GM23338 (cell line): ENCODE measurements around the gene MORC1. TPM values are rescaled to one million over a fixed set of nuclear protein-coding genes. Genes with fewer than 3 reads are reported as not detected.

ENCODE experiments used
- ATAC-seq: fragments of 200-7000 bp; cut with Tn5 transposase; 3 replicates; pipeline ENCODE4 v1.9.1; 2020
- DNase-seq: peaks from one replicate; pipeline ENCODE4 v3.0.0-alpha.2; 2015; ENCODE audit warnings: low spot score
- H2AFZ ChIP-seq: fragments of 200-600 bp; sonication (generic); 2 replicates; pipeline ENCODE4 v1.8.0; 2016; ENCODE audit warnings: antibody characterized with exemption, mild to moderate bottlenecking, moderate library complexity
- H3F3A ChIP-seq: fragments of 200-600 bp; sonication (generic); replicated peaks from 2 replicates; pipeline ENCODE4 v1.8.0; 2017; ENCODE audit warnings: antibody characterized with exemption, mixed run types, low read depth
- H3K27ac ChIP-seq: fragments of 200-600 bp; sonication (generic); 2 replicates; pipeline ENCODE4 v1.6.1; 2016; ENCODE audit warnings: low read depth
- H3K27me3 ChIP-seq: fragments of 200-600 bp; sonication (generic); 2 replicates; pipeline ENCODE4 v1.8.0; 2016; ENCODE audit warnings: mild to moderate bottlenecking, mixed run types, moderate library complexity; ENCODE audit not compliant: insufficient read depth
- H3K36me3 ChIP-seq: fragments of 200-600 bp; sonication (generic); 2 replicates; pipeline ENCODE4 v1.8.0; 2016; ENCODE audit warnings: mild to moderate bottlenecking; ENCODE audit not compliant: insufficient read depth
- H3K4me1 ChIP-seq: fragments of 200-600 bp; sonication (generic); 2 replicates; pipeline ENCODE4 v1.8.0; 2016; ENCODE audit warnings: mild to moderate bottlenecking, moderate library complexity; ENCODE audit not compliant: insufficient read depth
- H3K4me2 ChIP-seq: fragments of 200-600 bp; sonication (generic); 2 replicates; pipeline ENCODE4 v1.7.1; 2017; ENCODE audit warnings: mixed run types
- H3K4me3 ChIP-seq: fragments of 200-600 bp; sonication (generic); 2 replicates; pipeline ENCODE4 v1.6.1; 2016; ENCODE audit warnings: mixed run types
- H3K79me2 ChIP-seq: fragments of 200-600 bp; sonication (generic); replicated peaks from 2 replicates; pipeline ENCODE4 v1.8.0; 2017; ENCODE audit warnings: mild to moderate bottlenecking; ENCODE audit not compliant: insufficient read depth
- H3K9me2 ChIP-seq: fragments of 200-600 bp; sonication (generic); 2 replicates; pipeline ENCODE4 v1.8.0; 2017; ENCODE audit not compliant: insufficient read depth
- H4K20me1 ChIP-seq: fragments of 200-600 bp; sonication (generic); replicated peaks from 2 replicates; pipeline ENCODE4 v1.8.0; 2017; ENCODE audit warnings: mild to moderate bottlenecking; ENCODE audit not compliant: insufficient read depth
- H3K27ac Mint-ChIP-seq: 2 replicates; pipeline ENCODE4 v1.8.0; 2020; ENCODE audit warnings: inconsistent platforms, mild to moderate bottlenecking, moderate library complexity, mixed read lengths
- H3K27me3 Mint-ChIP-seq: 3 replicates; pipeline ENCODE4 v1.8.0; 2022; ENCODE audit warnings: low read depth, mild to moderate bottlenecking, moderate library complexity, mixed read lengths, inconsistent platforms; ENCODE audit not compliant: insufficient read depth, poor library complexity
- H3K36me3 Mint-ChIP-seq: 3 replicates; pipeline ENCODE4 v1.8.0; 2021; ENCODE audit warnings: low read depth, mild to moderate bottlenecking, inconsistent platforms, moderate library complexity, mixed read lengths
- H3K4me1 Mint-ChIP-seq: 3 replicates; pipeline ENCODE4 v1.8.0; 2020; ENCODE audit warnings: mild to moderate bottlenecking, inconsistent platforms, mixed read lengths
- H3K4me3 Mint-ChIP-seq: 3 replicates; pipeline ENCODE4 v1.8.0; 2021; ENCODE audit warnings: moderate library complexity, mild to moderate bottlenecking, inconsistent platforms, mixed read lengths
- H3K9me3 Mint-ChIP-seq: 3 replicates; pipeline ENCODE4 v1.8.0; 2020; ENCODE audit warnings: moderate library complexity, mild to moderate bottlenecking, inconsistent platforms, mixed read lengths
- CREB1 ChIP-seq: fragments of 250-450 bp; sonication (Bioruptor Pico); IDR thresholded peaks from 2 replicates; pipeline ENCODE4 v1.5.0; 2020; ENCODE audit warnings: low read depth, mild to moderate bottlenecking, moderate library complexity
- EZH2 ChIP-seq: fragments of 200-600 bp; sonication (generic); IDR thresholded peaks from one replicate; pipeline ENCODE4 v1.8.0; 2017; ENCODE audit warnings: antibody characterized with exemption, mild to moderate bottlenecking, low read depth; ENCODE audit not compliant: unreplicated experiment
- EZH2phosphoT487 ChIP-seq: fragments of 200-600 bp; sonication (generic); IDR thresholded peaks from one replicate; pipeline ENCODE4 v1.8.1; 2018; ENCODE audit warnings: antibody characterized with exemption; ENCODE audit not compliant: unreplicated experiment
- JUNB ChIP-seq: IDR thresholded peaks from one replicate; pipeline ENCODE4 v1.6.1; 2016; ENCODE audit warnings: antibody characterized with exemption; ENCODE audit not compliant: unreplicated experiment
- NANOG ChIP-seq: IDR thresholded peaks from 2 replicates; pipeline ENCODE4 v1.6.1; 2016; ENCODE audit warnings: antibody characterized with exemption, borderline replicate concordance
- POLR2AphosphoS5 ChIP-seq: IDR thresholded peaks from 2 replicates; pipeline ENCODE4 v1.6.1; 2016; ENCODE audit warnings: antibody characterized with exemption, low read depth
- STAT1 ChIP-seq: IDR thresholded peaks from one replicate; pipeline ENCODE4 v1.6.1; 2016; ENCODE audit warnings: antibody characterized with exemption; ENCODE audit not compliant: unreplicated experiment
- ZNF114 ChIP-seq: fragments of 250-450 bp; sonication (Bioruptor Pico); IDR thresholded peaks from 2 replicates; pipeline ENCODE4 v1.5.0; 2020; ENCODE audit warnings: mild to moderate bottlenecking, moderate library complexity
- ZNF331 ChIP-seq: fragments of 250-450 bp; sonication (Bioruptor Pico); IDR thresholded peaks from 2 replicates; pipeline ENCODE4 v1.5.0; 2020; ENCODE audit warnings: low read depth, mild to moderate bottlenecking, moderate library complexity
- polyA plus RNA-seq: library from polyadenylated mRNA; unstranded; fragments of >200 nt; fragmentation: Nextera tagmentation; extraction: Ambion mirVana; gene quantifications from 2 replicates; pipeline ENCODE4 v1.2.1, GENCODE V29; 2016
- total RNA-seq: library from RNA; depleted of rRNA; stranded (reverse); fragments of >200 nt; shearing (Covaris generic); gene quantifications from 2 replicates; pipeline ENCODE4 v1.2.3, GENCODE V29; 2014
- TF ChIP-seq, protein P1 (sequence below): IDR thresholded peaks from 2 replicates; pipeline ENCODE4 v1.6.1; 2016; ENCODE audit warnings: antibody characterized with exemption
- TF ChIP-seq, protein P2 (sequence below): fragments of 250-450 bp; sonication (Bioruptor Pico); IDR thresholded peaks from 2 replicates; pipeline ENCODE4 v1.5.0; 2020; ENCODE audit warnings: mild to moderate bottlenecking, moderate library complexity
- TF ChIP-seq, protein P3 (sequence below): IDR thresholded peaks from one replicate; pipeline ENCODE4 v1.6.1; 2018; ENCODE audit warnings: antibody characterized with exemption; ENCODE audit not compliant: unreplicated experiment

The MORC1 gene
- total and polyA plus RNA-seq, 2 experiments from 2014 or later = not detected

DNA sequence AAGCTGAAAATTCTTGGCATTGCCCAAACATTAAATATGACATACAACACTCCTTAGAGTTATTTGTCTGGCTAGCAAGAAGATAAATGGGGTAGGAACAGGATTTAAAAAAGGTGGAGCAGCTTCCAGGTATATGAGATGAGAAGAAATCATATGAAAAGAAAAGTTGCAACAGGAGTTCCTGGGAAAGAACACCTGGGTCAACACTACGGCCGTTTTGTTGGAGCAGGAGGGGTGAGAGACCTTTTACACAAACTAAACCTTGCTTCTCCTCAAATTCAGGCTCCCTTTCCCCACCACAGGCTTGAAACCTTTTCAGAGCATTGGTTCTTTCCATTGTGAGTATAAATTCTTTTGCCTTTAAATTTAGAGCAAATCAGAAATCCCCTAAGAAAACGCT, 145.5 kb downstream of the MORC1 start:
- no peak for DNase-seq
- H3F3A ChIP-seq = no peaks in the 10 kb centered on the region
- no peak overlapping the region for H3K4me3 Mint-ChIP-seq
- H3K27ac ChIP-seq = no peak overlapping the region
- no peak overlapping the region for H3K27ac Mint-ChIP-seq
- H4K20me1 ChIP-seq = no peaks in the 10 kb centered on the region
- H3K27me3 ChIP-seq = no peaks in the 10 kb centered on the region
- no peaks in the 10 kb centered on the region for H3K79me2 ChIP-seq
- H2AFZ ChIP-seq = no peak overlapping the region
- H3K36me3 Mint-ChIP-seq = no peaks in the 10 kb centered on the region
- no peak for ATAC-seq
- H3K4me2 ChIP-seq = no peak overlapping the region
- no peaks in the 10 kb centered on the region for H3K4me1 ChIP-seq
- H3K4me1 Mint-ChIP-seq = no peaks in the 10 kb centered on the region
- H3K27me3 Mint-ChIP-seq = no peaks in the 10 kb centered on the region
- H3K4me3 ChIP-seq = no peak overlapping the region
- TF ChIP-seq, protein P1, sequence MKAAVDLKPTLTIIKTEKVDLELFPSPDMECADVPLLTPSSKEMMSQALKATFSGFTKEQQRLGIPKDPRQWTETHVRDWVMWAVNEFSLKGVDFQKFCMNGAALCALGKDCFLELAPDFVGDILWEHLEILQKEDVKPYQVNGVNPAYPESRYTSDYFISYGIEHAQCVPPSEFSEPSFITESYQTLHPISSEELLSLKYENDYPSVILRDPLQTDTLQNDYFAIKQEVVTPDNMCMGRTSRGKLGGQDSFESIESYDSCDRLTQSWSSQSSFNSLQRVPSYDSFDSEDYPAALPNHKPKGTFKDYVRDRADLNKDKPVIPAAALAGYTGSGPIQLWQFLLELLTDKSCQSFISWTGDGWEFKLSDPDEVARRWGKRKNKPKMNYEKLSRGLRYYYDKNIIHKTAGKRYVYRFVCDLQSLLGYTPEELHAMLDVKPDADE = no peak
- TF ChIP-seq, protein P2, sequence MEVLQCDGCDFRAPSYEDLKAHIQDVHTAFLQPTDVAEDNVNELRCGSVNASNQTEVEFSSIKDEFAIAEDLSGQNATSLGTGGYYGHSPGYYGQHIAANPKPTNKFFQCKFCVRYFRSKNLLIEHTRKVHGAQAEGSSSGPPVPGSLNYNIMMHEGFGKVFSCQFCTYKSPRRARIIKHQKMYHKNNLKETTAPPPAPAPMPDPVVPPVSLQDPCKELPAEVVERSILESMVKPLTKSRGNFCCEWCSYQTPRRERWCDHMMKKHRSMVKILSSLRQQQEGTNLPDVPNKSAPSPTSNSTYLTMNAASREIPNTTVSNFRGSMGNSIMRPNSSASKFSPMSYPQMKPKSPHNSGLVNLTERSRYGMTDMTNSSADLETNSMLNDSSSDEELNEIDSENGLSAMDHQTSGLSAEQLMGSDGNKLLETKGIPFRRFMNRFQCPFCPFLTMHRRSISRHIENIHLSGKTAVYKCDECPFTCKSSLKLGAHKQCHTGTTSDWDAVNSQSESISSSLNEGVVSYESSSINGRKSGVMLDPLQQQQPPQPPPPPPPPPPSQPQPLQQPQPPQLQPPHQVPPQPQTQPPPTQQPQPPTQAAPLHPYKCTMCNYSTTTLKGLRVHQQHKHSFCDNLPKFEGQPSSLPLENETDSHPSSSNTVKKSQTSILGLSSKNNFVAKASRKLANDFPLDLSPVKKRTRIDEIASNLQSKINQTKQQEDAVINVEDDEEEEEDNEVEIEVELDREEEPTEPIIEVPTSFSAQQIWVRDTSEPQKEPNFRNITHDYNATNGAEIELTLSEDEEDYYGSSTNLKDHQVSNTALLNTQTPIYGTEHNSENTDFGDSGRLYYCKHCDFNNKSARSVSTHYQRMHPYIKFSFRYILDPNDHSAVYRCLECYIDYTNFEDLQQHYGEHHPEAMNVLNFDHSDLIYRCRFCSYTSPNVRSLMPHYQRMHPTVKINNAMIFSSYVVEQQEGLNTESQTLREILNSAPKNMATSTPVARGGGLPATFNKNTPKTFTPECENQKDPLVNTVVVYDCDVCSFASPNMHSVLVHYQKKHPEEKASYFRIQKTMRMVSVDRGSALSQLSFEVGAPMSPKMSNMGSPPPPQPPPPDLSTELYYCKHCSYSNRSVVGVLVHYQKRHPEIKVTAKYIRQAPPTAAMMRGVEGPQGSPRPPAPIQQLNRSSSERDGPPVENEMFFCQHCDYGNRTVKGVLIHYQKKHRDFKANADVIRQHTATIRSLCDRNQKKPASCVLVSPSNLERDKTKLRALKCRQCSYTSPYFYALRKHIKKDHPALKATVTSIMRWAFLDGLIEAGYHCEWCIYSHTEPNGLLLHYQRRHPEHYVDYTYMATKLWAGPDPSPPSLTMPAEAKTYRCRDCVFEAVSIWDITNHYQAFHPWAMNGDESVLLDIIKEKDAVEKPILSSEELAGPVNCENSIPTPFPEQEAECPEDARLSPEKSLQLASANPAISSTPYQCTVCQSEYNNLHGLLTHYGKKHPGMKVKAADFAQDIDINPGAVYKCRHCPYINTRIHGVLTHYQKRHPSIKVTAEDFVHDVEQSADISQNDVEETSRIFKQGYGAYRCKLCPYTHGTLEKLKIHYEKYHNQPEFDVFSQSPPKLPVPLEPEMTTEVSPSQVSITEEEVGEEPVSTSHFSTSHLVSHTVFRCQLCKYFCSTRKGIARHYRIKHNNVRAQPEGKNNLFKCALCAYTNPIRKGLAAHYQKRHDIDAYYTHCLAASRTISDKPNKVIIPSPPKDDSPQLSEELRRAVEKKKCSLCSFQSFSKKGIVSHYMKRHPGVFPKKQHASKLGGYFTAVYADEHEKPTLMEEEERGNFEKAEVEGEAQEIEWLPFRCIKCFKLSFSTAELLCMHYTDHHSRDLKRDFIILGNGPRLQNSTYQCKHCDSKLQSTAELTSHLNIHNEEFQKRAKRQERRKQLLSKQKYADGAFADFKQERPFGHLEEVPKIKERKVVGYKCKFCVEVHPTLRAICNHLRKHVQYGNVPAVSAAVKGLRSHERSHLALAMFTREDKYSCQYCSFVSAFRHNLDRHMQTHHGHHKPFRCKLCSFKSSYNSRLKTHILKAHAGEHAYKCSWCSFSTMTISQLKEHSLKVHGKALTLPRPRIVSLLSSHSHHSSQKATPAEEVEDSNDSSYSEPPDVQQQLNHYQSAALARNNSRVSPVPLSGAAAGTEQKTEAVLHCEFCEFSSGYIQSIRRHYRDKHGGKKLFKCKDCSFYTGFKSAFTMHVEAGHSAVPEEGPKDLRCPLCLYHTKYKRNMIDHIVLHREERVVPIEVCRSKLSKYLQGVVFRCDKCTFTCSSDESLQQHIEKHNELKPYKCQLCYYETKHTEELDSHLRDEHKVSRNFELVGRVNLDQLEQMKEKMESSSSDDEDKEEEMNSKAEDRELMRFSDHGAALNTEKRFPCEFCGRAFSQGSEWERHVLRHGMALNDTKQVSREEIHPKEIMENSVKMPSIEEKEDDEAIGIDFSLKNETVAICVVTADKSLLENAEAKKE (CRISPR knock-in tag) = no peak
- TF ChIP-seq, protein P3, sequence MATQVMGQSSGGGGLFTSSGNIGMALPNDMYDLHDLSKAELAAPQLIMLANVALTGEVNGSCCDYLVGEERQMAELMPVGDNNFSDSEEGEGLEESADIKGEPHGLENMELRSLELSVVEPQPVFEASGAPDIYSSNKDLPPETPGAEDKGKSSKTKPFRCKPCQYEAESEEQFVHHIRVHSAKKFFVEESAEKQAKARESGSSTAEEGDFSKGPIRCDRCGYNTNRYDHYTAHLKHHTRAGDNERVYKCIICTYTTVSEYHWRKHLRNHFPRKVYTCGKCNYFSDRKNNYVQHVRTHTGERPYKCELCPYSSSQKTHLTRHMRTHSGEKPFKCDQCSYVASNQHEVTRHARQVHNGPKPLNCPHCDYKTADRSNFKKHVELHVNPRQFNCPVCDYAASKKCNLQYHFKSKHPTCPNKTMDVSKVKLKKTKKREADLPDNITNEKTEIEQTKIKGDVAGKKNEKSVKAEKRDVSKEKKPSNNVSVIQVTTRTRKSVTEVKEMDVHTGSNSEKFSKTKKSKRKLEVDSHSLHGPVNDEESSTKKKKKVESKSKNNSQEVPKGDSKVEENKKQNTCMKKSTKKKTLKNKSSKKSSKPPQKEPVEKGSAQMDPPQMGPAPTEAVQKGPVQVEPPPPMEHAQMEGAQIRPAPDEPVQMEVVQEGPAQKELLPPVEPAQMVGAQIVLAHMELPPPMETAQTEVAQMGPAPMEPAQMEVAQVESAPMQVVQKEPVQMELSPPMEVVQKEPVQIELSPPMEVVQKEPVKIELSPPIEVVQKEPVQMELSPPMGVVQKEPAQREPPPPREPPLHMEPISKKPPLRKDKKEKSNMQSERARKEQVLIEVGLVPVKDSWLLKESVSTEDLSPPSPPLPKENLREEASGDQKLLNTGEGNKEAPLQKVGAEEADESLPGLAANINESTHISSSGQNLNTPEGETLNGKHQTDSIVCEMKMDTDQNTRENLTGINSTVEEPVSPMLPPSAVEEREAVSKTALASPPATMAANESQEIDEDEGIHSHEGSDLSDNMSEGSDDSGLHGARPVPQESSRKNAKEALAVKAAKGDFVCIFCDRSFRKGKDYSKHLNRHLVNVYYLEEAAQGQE = no peak
- TF ChIP-seq JUNB (no peak), POLR2AphosphoS5 (no peak), EZH2 (no peak), ZNF331 (no peak), EZH2phosphoT487 (no peak), NANOG (no peak), ZNF114 (CRISPR knock-in tag) (no peak), STAT1 (no peak), CREB1 (no peak)
- H3K9me2 ChIP-seq = no peaks in the 10 kb centered on the region
- no peaks in the 10 kb centered on the region; the same call in 2 of the 3 replicates for H3K9me3 Mint-ChIP-seq
- H3K36me3 ChIP-seq = no peaks in the 10 kb centered on the region
